Activated CD8-positive, alpha-beta memory T cell treated with anti-CD3 and anti-CD28 coated beads, Interleukin-2, amount 10 ng/mL, durations not matched to agents 7 days and 5 days (primary cell): ENCODE results near the gene FCN1. TPM values are rescaled to one million over a fixed set of nuclear protein-coding genes. Genes with fewer than 3 reads are reported as not detected.
"Not testable (repeated sequence)": the region's sequence is repeated elsewhere in the genome, so short reads cannot be mapped to it uniquely, and the experiment has no call there.

Source experiments
- ATAC-seq: fragments of 150-1000 bp; cut with Tn5 transposase; one replicate; pipeline ENCODE4 v1.10.0; 2021; ENCODE audit warnings: moderate library complexity
- CTCF ChIA-PET: fragments of 350-600 bp; sonication (Branson Sonifier 250); formaldehyde crosslinking; loops from one replicate; lab custom pipeline; 2021; ENCODE audit warnings: antibody characterized with exemption; lab: Charles Lee
- DNase-seq: peaks from one replicate; pipeline ENCODE4 v3.0.0-alpha.2; 2020
- H3K27ac Mint-ChIP-seq: one replicate; pipeline ENCODE4 v1.8.0; 2021; ENCODE audit warnings: mild to moderate bottlenecking, mixed read lengths
- H3K27me3 Mint-ChIP-seq: one replicate; pipeline ENCODE4 v1.8.0; 2021; ENCODE audit warnings: mixed read lengths
- H3K36me3 Mint-ChIP-seq: one replicate; pipeline ENCODE4 v1.8.0; 2021; ENCODE audit warnings: mild to moderate bottlenecking, mixed read lengths
- H3K4me1 Mint-ChIP-seq: one replicate; pipeline ENCODE4 v1.8.0; 2021; ENCODE audit warnings: mixed read lengths
- H3K4me3 Mint-ChIP-seq: one replicate; pipeline ENCODE4 v1.8.0; 2021; ENCODE audit warnings: mild to moderate bottlenecking, moderate library complexity, mixed read lengths
- H3K9me3 Mint-ChIP-seq: one replicate; pipeline ENCODE4 v1.8.0; 2022; ENCODE audit warnings: low read depth, mixed read lengths
- total RNA-seq, 2 experiments: library from RNA; stranded (reverse); gene quantifications; one replicate each; pipeline ENCODE4 v1.2.3, GENCODE V29; 2021

FCN1 gene
- total RNA-seq, 2 experiments from 2014 or later, result not detected

- H3K27ac Mint-ChIP-seq, result no peak overlapping the region
- CTCF ChIA-PET, result no interaction called here
- no peaks in the 10 kb centered on the region for H3K9me3 Mint-ChIP-seq
- H3K4me1 Mint-ChIP-seq, result no peaks in the 10 kb centered on the region
- no peaks in the 10 kb centered on the region for H3K36me3 Mint-ChIP-seq
- ATAC-seq (no peak), DNase-seq (no peak)
- no peak overlapping the region for H3K4me3 Mint-ChIP-seq
- H3K27me3 Mint-ChIP-seq, result peaks cover 2% of the 10 kb centered on the region
These were observed 48.0 kb downstream of the FCN1 start for GRCh38 chr9:134869554-134870300.

- no peak overlapping the region for H3K27ac Mint-ChIP-seq
- H3K4me3 Mint-ChIP-seq, result no peak overlapping the region
- no peaks in the 10 kb centered on the region for H3K4me1 Mint-ChIP-seq
- H3K36me3 Mint-ChIP-seq, result no peaks in the 10 kb centered on the region
- CTCF ChIA-PET, result no interaction called here
- H3K9me3 Mint-ChIP-seq, result no peaks in the 10 kb centered on the region
- DNase-seq, result no peak
- H3K27me3 Mint-ChIP-seq, result peaks cover 2% of the 10 kb centered on the region
- no peak for ATAC-seq
These were observed 48.8 kb downstream of the FCN1 start for GRCh38 chr9:134868751-134869553.

GRCh38 chr9:134867917-134868750 is 49.6 kb downstream of the FCN1 start:
- H3K4me1 Mint-ChIP-seq, result no peaks in the 10 kb centered on the region
- CTCF ChIA-PET, result no interaction called here
- ATAC-seq, result no peak

GRCh38 chr9:134864821-134865190 is 52.9 kb downstream of the FCN1 start:
- DNase-seq (no peak), ATAC-seq (no peak)
- Mint-ChIP-seq H3K9me3 (no peaks in the 10 kb centered on the region), H3K27me3 (peaks cover 2% of the 10 kb centered on the region), H3K4me3 (no peak overlapping the region), H3K36me3 (no peaks in the 10 kb centered on the region), H3K4me1 (no peaks in the 10 kb centered on the region), H3K27ac (no peak overlapping the region)
- CTCF ChIA-PET, result no interaction called here

More at GRCh38 chr9:134867917-134868750, 49.6 kb downstream of the FCN1 start:
- Mint-ChIP-seq H3K27ac (no peak overlapping the region), H3K4me3 (no peak overlapping the region), H3K9me3 (no peaks in the 10 kb centered on the region), H3K27me3 (no peaks in the 10 kb centered on the region), H3K36me3 (no peaks in the 10 kb centered on the region)
- no peak for DNase-seq

GRCh38 chr9:134863941-134864820 is 53.5 kb downstream of the FCN1 start:
- no peak for DNase-seq
- no peak overlapping the region for H3K27ac Mint-ChIP-seq
- H3K4me3 Mint-ChIP-seq, result no peak overlapping the region
- no peaks in the 10 kb centered on the region for H3K36me3 Mint-ChIP-seq
- H3K9me3 Mint-ChIP-seq, result no peaks in the 10 kb centered on the region
- no peak for ATAC-seq
- peaks cover 3% of the 10 kb centered on the region for H3K27me3 Mint-ChIP-seq
- no peaks in the 10 kb centered on the region for H3K4me1 Mint-ChIP-seq
- CTCF ChIA-PET, result no interaction called here

GRCh38 chr9:134863306-134863902 is 54.3 kb downstream of the FCN1 start:
- CTCF ChIA-PET, result no interaction called here

GRCh38 chr9:134861595-134862334 is 55.9 kb downstream of the FCN1 start:
- Mint-ChIP-seq H3K27me3 (peaks cover 3% of the 10 kb centered on the region), H3K36me3 (no peaks in the 10 kb centered on the region), H3K4me3 (no peak overlapping the region), H3K4me1 (peaks cover 8% of the 10 kb centered on the region), H3K27ac (no peak overlapping the region), H3K9me3 (no peaks in the 10 kb centered on the region)
- ATAC-seq (no peak), DNase-seq (no peak)
- CTCF ChIA-PET, result no interaction called here

More at GRCh38 chr9:134863306-134863902, 54.3 kb downstream of the FCN1 start:
- no peak overlapping the region for H3K4me3 Mint-ChIP-seq
- DNase-seq (no peak), ATAC-seq (no peak)
- H3K36me3 Mint-ChIP-seq, result no peaks in the 10 kb centered on the region
- no peak overlapping the region for H3K27ac Mint-ChIP-seq
- H3K9me3 Mint-ChIP-seq, result no peaks in the 10 kb centered on the region
- H3K27me3 Mint-ChIP-seq, result peaks cover 3% of the 10 kb centered on the region
- peaks cover 2% of the 10 kb centered on the region for H3K4me1 Mint-ChIP-seq

GRCh38 chr9:134860510-134860909 is 57.2 kb downstream of the FCN1 start:
- H3K4me3 Mint-ChIP-seq, result no peak overlapping the region
- H3K27me3 Mint-ChIP-seq, result peaks cover 3% of the 10 kb centered on the region
- DNase-seq, result no peak
- H3K9me3 Mint-ChIP-seq, result no peaks in the 10 kb centered on the region
- no peaks in the 10 kb centered on the region for H3K36me3 Mint-ChIP-seq
- H3K27ac Mint-ChIP-seq, result no peak overlapping the region
- peaks cover 8% of the 10 kb centered on the region for H3K4me1 Mint-ChIP-seq
- ATAC-seq, result no peak
- CTCF ChIA-PET, result no interaction called here

- ATAC-seq (peak; percentile 57), DNase-seq (peak; percentile 52)
- Mint-ChIP-seq H3K4me3 (no peak overlapping the region), H3K27me3 (peaks cover 3% of the 10 kb centered on the region), H3K9me3 (no peaks in the 10 kb centered on the region), H3K27ac (peak overlapping the region; percentile 48), H3K36me3 (no peaks in the 10 kb centered on the region), H3K4me1 (peaks cover 8% of the 10 kb centered on the region)
- CTCF ChIA-PET, result interaction anchor here (0.9 kb wide), 1 partner anchor 30 kb away, joined by 3 read pairs; no protein-coding TSS in a partner anchor
These were observed 59.5 kb downstream of the FCN1 start for GRCh38 chr9:134858051-134858841.

GRCh38 chr9:134857451-134857850 is 60.3 kb downstream of the FCN1 start:
- H3K9me3 Mint-ChIP-seq, H3K4me3 Mint-ChIP-seq, H3K4me1 Mint-ChIP-seq, CTCF ChIA-PET, ATAC-seq, H3K36me3 Mint-ChIP-seq, DNase-seq, H3K27me3 Mint-ChIP-seq, H3K27ac Mint-ChIP-seq: not testable (repeated sequence)

- Mint-ChIP-seq H3K27ac (no peak overlapping the region), H3K36me3 (no peaks in the 10 kb centered on the region), H3K4me1 (peaks cover 8% of the 10 kb centered on the region), H3K4me3 (no peak overlapping the region), H3K9me3 (no peaks in the 10 kb centered on the region), H3K27me3 (peaks cover 3% of the 10 kb centered on the region)
- CTCF ChIA-PET, result no interaction called here
- DNase-seq, result no peak
- ATAC-seq, result no peak
These were observed 61.8 kb downstream of the FCN1 start for GRCh38 chr9:134855900-134856377.
